CD8-positive, alpha-beta memory T cell (primary cell): ENCODE measurements around the gene ACTRT1. TPM values are rescaled to one million over a fixed set of nuclear protein-coding genes. Genes with fewer than 3 reads are reported as not detected.

Experiments used
- CTCF ChIA-PET: fragments of 350-600 bp; sonication (Branson Sonifier 250); formaldehyde crosslinking; loops from one replicate; lab custom pipeline; 2021; ENCODE audit warnings: antibody characterized with exemption; lab: Charles Lee
- POLR2A ChIA-PET: fragments of 350-600 bp; sonication (Branson Sonifier 250); formaldehyde crosslinking; loops from one replicate; lab custom pipeline; 2021; ENCODE audit warnings: antibody characterized with exemption; lab: Charles Lee
- DNase-seq, 5 donors: peaks; one replicate each; pipeline versions ENCODE4 v3.0.0 to v3.0.0-alpha.2; 2020 to 2022; ENCODE audit warnings: mixed read lengths in 1 of 5
- H3K27ac ChIP-seq: one replicate; pipeline ENCODE4 v1.7.0; 2013; ENCODE audit warnings: low read depth, mild to moderate bottlenecking, low read length, moderate library complexity
- H3K27me3 ChIP-seq: 2 replicates; pipeline ENCODE4 v1.7.0; 2013; ENCODE audit warnings: low read length, mild to moderate bottlenecking; ENCODE audit not compliant: insufficient read depth, poor library complexity, severe bottlenecking
- H3K36me3 ChIP-seq: 2 replicates; pipeline ENCODE4 v1.7.0; 2013; ENCODE audit warnings: mild to moderate bottlenecking, low read length, moderate library complexity; ENCODE audit not compliant: insufficient read depth
- H3K4me1 ChIP-seq: 2 replicates; pipeline ENCODE4 v1.7.0; 2013; ENCODE audit warnings: mild to moderate bottlenecking, low read length, moderate library complexity; ENCODE audit not compliant: insufficient read depth
- H3K4me3 ChIP-seq: 2 replicates; pipeline ENCODE4 v1.7.0; 2013; ENCODE audit warnings: mild to moderate bottlenecking, low read length
- H3K9me3 ChIP-seq: 2 replicates; pipeline ENCODE4 v1.7.0; 2013; ENCODE audit warnings: mild to moderate bottlenecking, low read length
- H3K27ac Mint-ChIP-seq, 8 donors: one replicate each; pipeline ENCODE4 v1.8.0; 2020 to 2021; ENCODE audit warnings: mixed read lengths in 8 of 8, mild to moderate bottlenecking in 6 of 8, inconsistent platforms in 3 of 8, moderate library complexity in 3 of 8
- H3K27me3 Mint-ChIP-seq, 2 donors: one replicate each; pipeline ENCODE4 v1.8.0; 2020 to 2021; ENCODE audit warnings: mixed read lengths in 2 of 2, mild to moderate bottlenecking in 1 of 2, moderate library complexity in 1 of 2
- H3K36me3 Mint-ChIP-seq, 3 donors: one replicate each; pipeline ENCODE4 v1.8.0; 2020 to 2021; ENCODE audit warnings: mixed read lengths in 3 of 3, inconsistent platforms in 1 of 3, mild to moderate bottlenecking in 1 of 3
- H3K4me1 Mint-ChIP-seq, 3 donors: one replicate each; pipeline ENCODE4 v1.8.0; 2020 to 2021; ENCODE audit warnings: mixed read lengths in 3 of 3, inconsistent platforms in 1 of 3, mild to moderate bottlenecking in 1 of 3
- H3K4me3 Mint-ChIP-seq, 7 donors: one replicate each; pipeline ENCODE4 v1.8.0; 2020 to 2021; ENCODE audit warnings: mixed read lengths in 7 of 7, mild to moderate bottlenecking in 6 of 7, moderate library complexity in 4 of 7, inconsistent platforms in 2 of 7
- H3K9me3 Mint-ChIP-seq, 5 donors: one replicate each; pipeline ENCODE4 v1.8.0; 2020 to 2022; ENCODE audit warnings: mixed read lengths in 5 of 5, mild to moderate bottlenecking in 3 of 5, moderate library complexity in 2 of 5, inconsistent platforms in 1 of 5
- polyA plus RNA-seq: library from polyadenylated mRNA; unstranded; fragments of 300-500 nt; fragmentation: Illumina TruSeq; gene quantifications from one replicate; pipeline ENCODE4 v1.2.3, GENCODE V29; 2021
- total RNA-seq, 2 experiments: library from RNA; stranded (reverse); gene quantifications; one replicate each; pipeline ENCODE4 v1.2.3, GENCODE V29; 2021

The ACTRT1 gene
- total and polyA plus RNA-seq, 3 experiments from 2014 or later, result not detected

GRCh38 chrX:128007882-128008281 lies 44.3 kb downstream of the ACTRT1 start:
- no peak overlapping the region for H3K27ac Mint-ChIP-seq
- H3K4me3 ChIP-seq, result no peak overlapping the region
- H3K27ac ChIP-seq, result no peak overlapping the region
- no peaks in the 10 kb centered on the region for H3K27me3 Mint-ChIP-seq
- H3K36me3 ChIP-seq, result no peaks in the 10 kb centered on the region
- no peaks in the 10 kb centered on the region for H3K4me1 ChIP-seq
- no peak overlapping the region for H3K4me3 Mint-ChIP-seq
- ChIA-PET CTCF (no interaction called here), POLR2A (no interaction called here)
- no peaks in the 10 kb centered on the region for H3K4me1 Mint-ChIP-seq
- H3K27me3 ChIP-seq, result no peaks in the 10 kb centered on the region
- H3K9me3 ChIP-seq, result no peaks in the 10 kb centered on the region
- no peaks in the 10 kb centered on the region for H3K36me3 Mint-ChIP-seq
- DNase-seq, result no peak
- H3K9me3 Mint-ChIP-seq, result peaks cover 0 to 6% (median 0%) of the 10 kb centered on the region in 5 donors
